ENCODE results near the gene CRYL1. TPM values are rescaled to one million over a fixed set of nuclear protein-coding genes. Genes with fewer than 3 reads are reported as not detected.

The CRYL1 gene
- polyA plus RNA-seq, 1 donor from 2014 or later = 10.6 TPM

DNA sequence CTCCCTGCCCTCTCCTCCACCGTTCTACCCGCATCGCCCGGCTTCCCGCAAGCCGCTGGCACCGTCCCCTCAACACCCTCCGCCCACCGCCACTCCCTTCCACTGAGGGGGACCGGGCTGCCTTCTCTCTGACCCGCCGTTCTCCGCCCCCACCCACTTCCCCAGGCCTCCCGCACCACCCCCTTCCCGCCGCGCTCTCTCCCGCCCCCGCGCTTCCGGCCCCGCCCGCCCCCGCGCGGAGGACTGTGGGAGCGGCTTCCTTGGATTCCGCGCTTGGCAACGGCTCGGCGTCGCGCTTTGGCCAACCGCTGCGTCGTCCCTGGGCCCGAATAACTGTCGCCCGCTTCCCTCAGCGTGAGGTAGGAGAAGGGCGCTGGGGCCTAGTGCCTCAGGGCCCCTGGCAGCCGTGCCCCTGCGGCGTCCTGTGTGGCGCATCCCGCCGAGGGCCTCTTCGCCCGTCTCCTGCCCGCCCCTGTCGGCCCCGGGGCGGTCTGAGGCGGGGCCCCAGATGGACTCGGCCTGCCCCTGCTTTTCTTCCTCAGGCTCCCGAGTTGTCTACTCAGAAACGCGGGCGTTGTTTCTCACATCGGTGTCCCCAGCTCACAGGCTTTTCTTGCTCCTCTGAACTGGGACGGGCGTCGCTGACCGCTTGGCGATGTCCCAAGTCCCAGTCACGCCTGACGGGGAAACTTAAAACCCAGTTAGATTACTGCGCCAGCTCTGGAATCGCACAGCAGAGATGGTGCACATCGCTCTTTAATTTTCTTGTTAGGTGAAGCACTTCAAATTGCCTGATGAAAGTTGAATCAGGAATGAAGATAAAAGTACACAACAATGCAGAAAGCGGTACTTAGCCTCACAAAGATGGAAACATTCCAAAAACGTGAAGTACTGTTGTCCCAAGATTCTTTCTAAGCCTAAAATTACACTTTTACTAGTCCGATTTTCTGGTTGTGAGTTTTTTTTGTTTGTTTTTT, 41.5 kb upstream of the CRYL1 start, which contains the start of gene IFT88:
Gene IFT88 (plus strand): TSS at position 260 of the 977 bp plus-strand sequence. CDS start 7,229 bp downstream, outside the sequence.
- peak; percentile 36 for TF ChIP-seq EP300 (conservative IDR thresholded peaks at IDR 0.05; ENCODE audit: poor library complexity, severe bottlenecking)
- no peak for TF ChIP-seq EZH2 (IDR thresholded peaks at IDR 0.05; ENCODE audit: borderline replicate concordance, insufficient read depth, low read length, poor library complexity, severe bottlenecking)
- peak; percentile 80 for TF ChIP-seq POLR2AphosphoS5 (IDR thresholded peaks at IDR 0.05)
- peak; percentile 88 for TF ChIP-seq MXI1 (conservative IDR thresholded peaks at IDR 0.05; ENCODE audit: poor library complexity, severe bottlenecking)
- TF ChIP-seq RAD21 (conservative IDR thresholded peaks at IDR 0.05) = peak; percentile 26
- TF ChIP-seq SMC3 (conservative IDR thresholded peaks at IDR 0.05; ENCODE audit: poor library complexity) = peak; percentile 39
- TF ChIP-seq TAF1 (IDR thresholded peaks at IDR 0.05; ENCODE audit: low read depth) = no peak
- TF ChIP-seq, protein P1, sequence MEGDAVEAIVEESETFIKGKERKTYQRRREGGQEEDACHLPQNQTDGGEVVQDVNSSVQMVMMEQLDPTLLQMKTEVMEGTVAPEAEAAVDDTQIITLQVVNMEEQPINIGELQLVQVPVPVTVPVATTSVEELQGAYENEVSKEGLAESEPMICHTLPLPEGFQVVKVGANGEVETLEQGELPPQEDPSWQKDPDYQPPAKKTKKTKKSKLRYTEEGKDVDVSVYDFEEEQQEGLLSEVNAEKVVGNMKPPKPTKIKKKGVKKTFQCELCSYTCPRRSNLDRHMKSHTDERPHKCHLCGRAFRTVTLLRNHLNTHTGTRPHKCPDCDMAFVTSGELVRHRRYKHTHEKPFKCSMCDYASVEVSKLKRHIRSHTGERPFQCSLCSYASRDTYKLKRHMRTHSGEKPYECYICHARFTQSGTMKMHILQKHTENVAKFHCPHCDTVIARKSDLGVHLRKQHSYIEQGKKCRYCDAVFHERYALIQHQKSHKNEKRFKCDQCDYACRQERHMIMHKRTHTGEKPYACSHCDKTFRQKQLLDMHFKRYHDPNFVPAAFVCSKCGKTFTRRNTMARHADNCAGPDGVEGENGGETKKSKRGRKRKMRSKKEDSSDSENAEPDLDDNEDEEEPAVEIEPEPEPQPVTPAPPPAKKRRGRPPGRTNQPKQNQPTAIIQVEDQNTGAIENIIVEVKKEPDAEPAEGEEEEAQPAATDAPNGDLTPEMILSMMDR (IDR thresholded peaks at IDR 0.05; ENCODE audit: poor library complexity, severe bottlenecking) = no peak
- TF ChIP-seq, protein P2, sequence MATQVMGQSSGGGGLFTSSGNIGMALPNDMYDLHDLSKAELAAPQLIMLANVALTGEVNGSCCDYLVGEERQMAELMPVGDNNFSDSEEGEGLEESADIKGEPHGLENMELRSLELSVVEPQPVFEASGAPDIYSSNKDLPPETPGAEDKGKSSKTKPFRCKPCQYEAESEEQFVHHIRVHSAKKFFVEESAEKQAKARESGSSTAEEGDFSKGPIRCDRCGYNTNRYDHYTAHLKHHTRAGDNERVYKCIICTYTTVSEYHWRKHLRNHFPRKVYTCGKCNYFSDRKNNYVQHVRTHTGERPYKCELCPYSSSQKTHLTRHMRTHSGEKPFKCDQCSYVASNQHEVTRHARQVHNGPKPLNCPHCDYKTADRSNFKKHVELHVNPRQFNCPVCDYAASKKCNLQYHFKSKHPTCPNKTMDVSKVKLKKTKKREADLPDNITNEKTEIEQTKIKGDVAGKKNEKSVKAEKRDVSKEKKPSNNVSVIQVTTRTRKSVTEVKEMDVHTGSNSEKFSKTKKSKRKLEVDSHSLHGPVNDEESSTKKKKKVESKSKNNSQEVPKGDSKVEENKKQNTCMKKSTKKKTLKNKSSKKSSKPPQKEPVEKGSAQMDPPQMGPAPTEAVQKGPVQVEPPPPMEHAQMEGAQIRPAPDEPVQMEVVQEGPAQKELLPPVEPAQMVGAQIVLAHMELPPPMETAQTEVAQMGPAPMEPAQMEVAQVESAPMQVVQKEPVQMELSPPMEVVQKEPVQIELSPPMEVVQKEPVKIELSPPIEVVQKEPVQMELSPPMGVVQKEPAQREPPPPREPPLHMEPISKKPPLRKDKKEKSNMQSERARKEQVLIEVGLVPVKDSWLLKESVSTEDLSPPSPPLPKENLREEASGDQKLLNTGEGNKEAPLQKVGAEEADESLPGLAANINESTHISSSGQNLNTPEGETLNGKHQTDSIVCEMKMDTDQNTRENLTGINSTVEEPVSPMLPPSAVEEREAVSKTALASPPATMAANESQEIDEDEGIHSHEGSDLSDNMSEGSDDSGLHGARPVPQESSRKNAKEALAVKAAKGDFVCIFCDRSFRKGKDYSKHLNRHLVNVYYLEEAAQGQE (IDR thresholded peaks at IDR 0.05; ENCODE audit: borderline replicate concordance) = peak; percentile 24
- no peaks in the 10 kb centered on the region for H4K20me1 ChIP-seq (ENCODE audit: insufficient read depth)
- H3K9me3 ChIP-seq (ENCODE audit: low read length) = no peaks in the 10 kb centered on the region
- peak within 1 kb of the TSS; percentile 88 for H3K9ac ChIP-seq (ENCODE audit: low read length)
- peak within 1 kb of the TSS; percentile 90 for H2AFZ ChIP-seq (ENCODE audit: low read depth, low read length)
- peaks cover 15% of the 10 kb centered on the region for H3K79me2 ChIP-seq (replicated peaks; ENCODE audit: insufficient read depth, low read length)
- no peaks in the 10 kb centered on the region for H3K9me2 ChIP-seq (ENCODE audit: insufficient read depth, low read length)
- H3K36me3 ChIP-seq (ENCODE audit: insufficient read depth, low read length) = no peaks in the 10 kb centered on the region
- H3F3A ChIP-seq (ENCODE audit: insufficient read depth, low read length, poor library complexity, severe bottlenecking) = peaks cover 3% of the 10 kb centered on the region
- H3K4me3 ChIP-seq (ENCODE audit: low read length) = peak within 1 kb of the TSS; percentile 97
- peak within 1 kb of the TSS; percentile 91 for H3K4me2 ChIP-seq (ENCODE audit: low read length)
- H3K27me3 ChIP-seq (ENCODE audit: insufficient read depth, low read depth, low read length) = no peaks in the 10 kb centered on the region
- H3K27ac ChIP-seq (ENCODE audit: low read length) = peak within 1 kb of the TSS; percentile 92

DNA sequence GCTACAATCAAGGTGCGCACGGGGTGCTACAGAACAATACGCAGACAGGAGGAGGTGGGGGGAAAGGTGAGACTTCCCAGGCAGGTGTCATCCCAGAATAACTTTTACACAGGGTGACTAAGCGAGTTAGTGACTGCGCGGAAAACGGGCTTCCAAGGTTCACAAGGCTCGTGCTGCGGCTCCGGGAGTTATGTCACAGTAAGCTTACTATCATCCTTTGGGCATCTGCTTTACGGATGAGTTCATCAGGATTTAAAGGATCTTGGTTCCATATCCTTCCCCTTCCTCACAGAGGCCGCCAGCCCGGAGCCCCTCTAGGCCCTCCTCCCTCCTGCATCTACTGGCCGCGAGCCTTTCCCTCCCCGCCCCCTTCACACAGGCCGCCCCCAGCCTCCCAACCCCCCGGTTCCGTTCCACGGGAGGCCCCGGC, 40.8 kb upstream of the CRYL1 start:
- no peaks in the 10 kb centered on the region for H4K20me1 ChIP-seq (ENCODE audit: insufficient read depth)
- no peaks in the 10 kb centered on the region for H3K9me2 ChIP-seq (ENCODE audit: insufficient read depth, low read length)
- peak overlapping the region; percentile 88 for H3K9ac ChIP-seq (ENCODE audit: low read length)
- H3K36me3 ChIP-seq (ENCODE audit: insufficient read depth, low read length) = no peaks in the 10 kb centered on the region
- H3K4me3 ChIP-seq (ENCODE audit: low read length) = peak overlapping the region; percentile 97
- peak overlapping the region; percentile 92 for H3K27ac ChIP-seq (ENCODE audit: low read length)
- no peaks in the 10 kb centered on the region for H3K27me3 ChIP-seq (ENCODE audit: insufficient read depth, low read depth, low read length)
- TF ChIP-seq, protein P2 (IDR thresholded peaks at IDR 0.05; ENCODE audit: borderline replicate concordance) = no peak
- TF ChIP-seq EZH2 (IDR thresholded peaks at IDR 0.05; ENCODE audit: borderline replicate concordance, insufficient read depth, low read length, poor library complexity, severe bottlenecking) (no peak), RAD21 (conservative IDR thresholded peaks at IDR 0.05) (no peak), TAF1 (IDR thresholded peaks at IDR 0.05; ENCODE audit: low read depth) (no peak), SMC3 (conservative IDR thresholded peaks at IDR 0.05; ENCODE audit: poor library complexity) (no peak), EP300 (conservative IDR thresholded peaks at IDR 0.05; ENCODE audit: poor library complexity, severe bottlenecking) (no peak), MXI1 (conservative IDR thresholded peaks at IDR 0.05; ENCODE audit: poor library complexity, severe bottlenecking) (no peak), POLR2AphosphoS5 (IDR thresholded peaks at IDR 0.05) (no peak)
- TF ChIP-seq, protein P1 (IDR thresholded peaks at IDR 0.05; ENCODE audit: poor library complexity, severe bottlenecking) = no peak
- H2AFZ ChIP-seq (ENCODE audit: low read depth, low read length) = peak overlapping the region; percentile 90
- peaks cover 3% of the 10 kb centered on the region for H3F3A ChIP-seq (ENCODE audit: insufficient read depth, low read length, poor library complexity, severe bottlenecking)
- no peaks in the 10 kb centered on the region for H3K9me3 ChIP-seq (ENCODE audit: low read length)
- peaks cover 15% of the 10 kb centered on the region for H3K79me2 ChIP-seq (replicated peaks; ENCODE audit: insufficient read depth, low read length)
- H3K4me2 ChIP-seq (ENCODE audit: low read length) = peak overlapping the region; percentile 91

Measured in neural cell (in vitro differentiated cells).